ENCODE measurements around the gene REM2.
"Not testable (repeated sequence)": the region's sequence is repeated elsewhere in the genome, so short reads cannot be mapped to it uniquely, and the experiment has no call there.

The REM2 gene

DNA sequence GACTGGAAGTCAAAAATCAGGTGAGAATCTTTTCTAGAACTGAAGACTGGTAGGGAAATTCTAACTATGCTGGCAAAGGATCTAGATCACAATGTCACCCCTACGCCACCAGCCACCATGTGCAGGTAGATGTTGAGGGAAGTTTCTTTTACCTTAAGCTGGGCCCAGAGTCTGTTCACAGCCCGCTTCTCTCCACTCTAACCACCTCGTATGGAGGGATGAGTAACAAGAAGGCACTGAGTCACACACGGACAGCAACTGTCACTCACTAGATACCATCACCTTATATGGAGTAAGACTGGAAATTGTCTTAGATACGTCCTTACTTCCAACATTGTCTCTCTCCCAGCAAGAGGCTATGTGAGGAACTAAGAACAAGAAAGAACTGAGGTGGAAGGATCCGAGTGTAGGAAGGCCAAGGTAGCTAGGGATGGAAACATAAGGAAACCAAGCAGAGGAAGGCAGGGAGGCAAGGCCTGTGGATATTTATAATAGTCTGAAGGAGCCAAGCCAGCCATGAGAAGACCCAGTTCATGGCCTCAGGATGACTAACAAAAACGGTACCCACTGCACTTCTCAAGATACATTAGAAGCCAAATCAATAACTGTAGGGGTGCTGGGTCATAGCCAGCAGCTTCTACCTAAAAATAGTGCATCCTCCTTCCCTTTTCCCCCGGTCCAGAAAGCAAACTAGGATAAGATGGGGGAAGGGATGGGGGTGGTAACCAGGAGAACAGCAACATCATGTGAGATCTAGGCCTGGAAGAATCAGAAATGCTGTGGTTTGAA, 15.5 kb downstream of the REM2 start:
- peak; percentile 92 for DNase-seq

- peak; percentile 80 for DNase-seq
These were observed 17.2 kb downstream of the REM2 start for GRCh38 chr14:22900081-22900799.

DNA sequence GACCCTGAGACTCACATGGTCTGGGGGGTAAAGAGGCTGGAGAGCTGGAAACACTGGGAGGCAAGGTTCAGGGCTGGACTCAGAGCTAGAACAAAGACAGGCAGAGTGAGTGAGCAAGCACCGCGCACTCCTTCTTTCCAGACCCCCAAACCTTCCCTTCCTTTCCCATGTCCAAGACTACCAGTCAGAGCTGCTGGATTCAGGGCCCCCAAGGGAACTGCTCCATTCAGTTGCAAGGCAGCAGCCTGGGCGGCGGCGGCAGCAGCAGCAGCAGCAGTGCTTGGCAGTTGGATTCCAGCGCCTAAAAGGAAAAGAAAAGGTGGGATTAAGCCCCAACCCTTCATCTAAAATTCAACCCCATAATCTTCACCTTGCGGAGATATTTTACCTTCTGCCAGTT, 18.8 kb downstream of the REM2 start:
- no peak for DNase-seq

DNA sequence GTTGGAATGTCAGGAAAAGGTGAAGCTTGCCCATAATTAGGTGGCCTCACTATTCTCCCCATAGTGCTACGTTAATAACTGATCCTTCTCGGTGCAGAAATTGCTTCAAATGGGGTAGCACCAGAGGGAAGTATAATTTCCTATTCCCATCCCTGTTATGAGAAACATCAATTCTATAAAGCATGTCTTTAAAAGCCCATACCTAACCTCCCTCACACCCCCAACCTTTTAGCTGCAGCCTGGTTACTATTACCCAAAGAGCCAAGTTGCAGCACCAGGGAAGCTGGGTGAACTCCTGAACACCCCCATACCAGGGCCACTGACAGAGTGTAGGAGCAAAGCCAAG, 20.7 kb downstream of the REM2 start:
- no peak for DNase-seq

GRCh38 chr14:22905627-22906026, 22.6 kb downstream of the REM2 start:
- no peak for DNase-seq

DNA sequence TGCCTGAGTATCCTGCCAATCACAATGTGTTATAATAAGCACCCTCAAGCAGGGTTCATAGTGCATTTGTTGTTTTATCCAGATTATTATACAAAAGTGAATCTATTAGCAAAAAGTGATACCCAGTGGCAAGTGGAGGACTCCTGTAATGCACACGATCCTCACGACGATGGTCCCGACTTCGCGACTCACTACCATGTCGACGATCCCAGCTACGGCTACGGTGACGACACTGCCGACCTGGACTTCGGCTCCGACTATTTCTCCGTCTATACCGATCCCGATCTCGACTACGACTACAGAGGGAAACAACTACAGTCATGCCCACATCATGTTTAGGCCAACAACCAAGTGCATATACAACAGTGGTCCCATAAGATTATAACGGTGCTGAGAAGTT, 23.1 kb downstream of the REM2 start:
- no peak for DNase-seq

GRCh38 chr14:22907429-22907828, 24.4 kb downstream of the REM2 start:
- no peak for DNase-seq

DNA sequence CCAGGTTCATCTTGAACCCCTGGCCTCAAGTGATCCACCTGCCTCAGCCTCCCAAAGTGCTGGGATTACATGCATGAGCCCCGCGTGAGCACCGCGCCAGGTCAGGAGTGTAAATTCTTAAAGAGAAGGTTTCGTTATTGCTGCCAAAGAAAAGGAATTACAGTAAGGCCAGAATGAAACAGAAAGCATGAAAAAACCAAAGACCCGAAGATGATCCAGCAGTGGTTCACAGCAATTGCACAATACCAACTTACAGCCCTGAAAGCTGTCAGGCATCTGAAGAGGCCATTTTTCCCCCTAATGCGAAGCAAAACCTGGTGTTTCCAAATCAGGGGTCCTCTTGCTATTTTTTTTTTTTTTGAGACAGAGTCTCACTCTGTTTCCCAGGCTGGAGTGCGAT, 25.6 kb downstream of the REM2 start:
- no peak for DNase-seq

DNA sequence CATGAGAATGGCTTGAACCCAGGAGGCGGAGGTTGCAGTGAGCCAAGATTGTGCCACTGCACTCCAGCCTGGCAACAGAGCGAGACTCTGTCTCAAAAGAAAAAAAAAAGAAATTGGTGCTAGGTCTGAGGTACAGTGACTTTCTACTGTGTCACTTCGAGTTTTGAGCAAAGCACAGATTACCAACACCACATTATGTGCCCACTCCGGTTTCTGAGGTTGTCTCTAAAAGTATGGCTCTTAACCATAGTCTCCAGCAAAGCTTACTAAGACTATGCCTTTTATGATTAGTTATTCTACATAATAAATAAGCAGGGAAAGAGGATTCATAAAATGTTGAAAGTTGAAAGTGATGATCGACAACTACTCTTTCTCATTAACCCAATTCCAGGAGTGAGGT, 27.9 kb downstream of the REM2 start:
- no peak for DNase-seq

DNA sequence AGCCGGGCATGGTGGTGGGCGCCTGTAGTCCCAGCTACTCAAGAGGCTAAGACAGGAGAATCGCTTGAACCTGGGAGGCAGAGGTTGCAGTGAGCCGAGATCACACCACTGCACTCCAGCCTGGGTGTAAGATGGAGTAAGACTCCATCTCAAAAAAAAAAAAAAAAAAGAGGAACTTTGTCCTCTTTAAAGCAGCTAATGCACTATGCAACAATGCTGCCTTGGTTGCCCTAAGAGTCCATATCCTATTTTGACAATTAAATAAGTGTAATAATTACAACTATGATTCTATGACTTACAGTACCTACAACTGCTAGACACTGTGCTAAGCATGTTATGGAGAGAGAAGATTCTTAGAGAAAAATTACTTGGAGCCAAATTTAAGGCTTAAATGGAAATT, 31.8 kb downstream of the REM2 start:
- DNase-seq, result not testable (repeated sequence)

- DNase-seq, result no peak
These were observed 33.0 kb downstream of the REM2 start for GRCh38 chr14:22915886-22916521.

GRCh38 chr14:22918804-22919600, 36.0 kb downstream of the REM2 start, which contains the start of gene RBM23:
Gene RBM23 (minus strand): TSS chr14:22919149.
- peak; percentile 100 for DNase-seq

DNA sequence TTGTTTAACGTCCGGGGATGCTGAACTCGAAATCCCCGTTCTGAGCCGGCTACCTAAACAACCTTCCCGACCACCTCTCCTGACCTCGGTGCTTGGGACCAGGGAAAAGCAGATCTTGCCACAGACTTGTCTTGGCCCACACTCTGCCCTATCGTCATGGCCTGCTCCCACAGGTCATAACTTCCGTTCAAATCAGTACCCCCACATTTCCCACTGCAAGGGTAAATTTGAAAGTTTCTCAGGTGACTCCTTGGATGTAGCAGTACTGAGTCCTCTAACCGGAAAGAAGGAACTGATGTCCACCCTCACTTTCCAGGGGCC, 36.5 kb downstream of the REM2 start:
- no peak for DNase-seq

GRCh38 chr14:22920697-22921096, 37.7 kb downstream of the REM2 start:
- DNase-seq, result no peak

GRCh38 chr14:22922294-22922693, 39.3 kb downstream of the REM2 start:
- no peak for DNase-seq

DNA sequence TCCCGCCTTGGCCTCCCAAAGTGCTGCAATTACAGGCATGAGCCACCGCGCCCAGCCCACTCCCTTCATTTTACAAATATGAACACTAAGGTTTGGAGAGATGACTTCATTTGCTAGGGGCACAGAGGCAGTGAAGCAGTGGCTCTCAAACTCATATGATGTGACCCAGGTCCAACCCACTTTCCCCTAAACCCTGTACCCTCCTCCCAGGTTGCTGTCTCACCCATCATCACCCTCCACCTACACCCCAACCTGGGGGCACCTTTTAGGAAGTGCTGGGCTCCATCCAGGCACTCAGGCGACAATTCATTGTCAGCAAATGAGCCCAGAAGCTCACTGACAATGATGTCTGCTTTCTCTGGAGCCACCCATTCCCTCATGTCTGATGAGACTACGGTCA, 40.7 kb downstream of the REM2 start:
- DNase-seq, result no peak

DNA sequence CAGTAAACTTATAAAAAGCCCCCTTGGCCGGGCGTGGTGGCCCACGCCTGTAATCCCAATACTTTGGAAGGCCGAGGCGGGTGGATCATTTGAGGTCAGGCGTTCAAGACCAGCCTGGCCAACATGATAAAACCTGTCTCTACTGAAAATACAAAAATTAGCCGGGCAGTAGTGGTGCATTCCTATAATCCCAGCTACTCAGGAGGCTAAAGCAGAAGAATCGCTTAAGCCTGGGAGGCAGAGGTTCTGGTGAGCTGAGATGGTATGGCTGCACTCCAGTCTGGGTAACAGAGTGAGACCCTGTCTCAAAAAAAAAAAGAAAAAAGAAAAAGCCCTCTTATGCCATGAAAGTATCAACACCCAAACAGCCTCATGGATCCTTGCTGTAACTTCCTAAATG, 42.5 kb downstream of the REM2 start:
- no peak for DNase-seq

DNA sequence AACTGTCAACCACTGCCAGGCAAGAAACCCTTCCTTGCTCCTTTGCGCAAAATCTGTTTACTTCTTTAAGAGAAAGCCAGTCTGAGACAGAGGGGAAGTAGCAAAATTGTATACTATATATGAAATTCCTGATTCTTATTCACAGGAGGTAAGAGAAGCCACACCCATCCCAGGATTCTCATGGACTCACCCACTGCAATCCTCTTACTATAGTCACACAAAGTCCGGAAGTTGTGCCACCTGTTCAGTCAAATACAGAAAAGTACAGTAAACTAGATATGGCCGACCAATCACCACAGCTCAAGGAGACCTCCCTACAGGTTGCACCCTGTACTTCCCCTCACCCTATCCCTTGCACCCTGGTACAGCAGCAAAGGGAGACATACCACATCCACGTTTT, 43.3 kb downstream of the REM2 start:
- DNase-seq, result peak; percentile 9

- no peak for DNase-seq
These were observed 45.4 kb downstream of the REM2 start for GRCh38 chr14:22928237-22929103.

DNA sequence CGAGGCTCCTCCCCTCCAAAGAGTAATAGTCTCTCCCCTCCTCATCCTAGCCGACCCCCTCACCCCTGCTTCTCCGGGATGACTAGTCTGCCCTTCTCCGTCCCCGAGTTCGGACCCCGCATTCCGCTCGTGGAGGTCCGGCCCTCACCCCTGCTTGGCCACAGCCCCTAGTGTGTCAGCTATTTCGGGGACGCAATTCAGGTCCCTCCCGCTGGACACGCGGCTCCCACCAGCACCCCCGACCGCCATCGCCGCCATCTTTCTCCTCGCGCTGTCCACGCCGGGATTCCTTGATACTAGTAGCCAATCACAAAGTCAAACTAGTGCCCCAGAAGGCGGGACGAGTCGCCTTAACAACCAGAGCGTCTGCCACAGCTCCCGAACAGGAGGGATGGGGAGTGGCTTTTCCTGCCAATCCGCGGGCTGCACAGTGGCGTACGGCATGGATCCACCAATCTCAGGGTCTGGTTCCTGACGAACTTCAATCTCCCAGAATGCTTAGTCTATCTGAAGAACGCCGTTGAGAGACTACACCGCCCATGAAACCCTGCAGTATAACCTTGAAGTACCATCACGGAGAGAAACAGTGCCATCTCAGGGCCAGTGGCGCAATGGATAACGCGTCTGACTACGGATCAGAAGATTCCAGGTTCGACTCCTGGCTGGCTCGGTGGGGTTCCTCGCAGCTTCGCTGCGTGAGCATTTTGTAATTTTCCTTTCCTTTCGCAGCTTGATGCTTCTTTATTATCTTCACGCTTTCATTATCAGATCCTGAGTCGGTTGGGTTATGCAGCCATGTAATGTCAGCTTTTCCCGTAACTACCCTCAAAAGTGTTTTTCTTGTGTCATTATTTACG, 46.3 kb downstream of the REM2 start, which contains the start of gene PRMT5:
Gene PRMT5 (minus strand): TSS at position 273 of the 857 bp plus-strand sequence. CDS start 15 bp downstream, at position 258.
- DNase-seq, result peak; percentile 100

DNA sequence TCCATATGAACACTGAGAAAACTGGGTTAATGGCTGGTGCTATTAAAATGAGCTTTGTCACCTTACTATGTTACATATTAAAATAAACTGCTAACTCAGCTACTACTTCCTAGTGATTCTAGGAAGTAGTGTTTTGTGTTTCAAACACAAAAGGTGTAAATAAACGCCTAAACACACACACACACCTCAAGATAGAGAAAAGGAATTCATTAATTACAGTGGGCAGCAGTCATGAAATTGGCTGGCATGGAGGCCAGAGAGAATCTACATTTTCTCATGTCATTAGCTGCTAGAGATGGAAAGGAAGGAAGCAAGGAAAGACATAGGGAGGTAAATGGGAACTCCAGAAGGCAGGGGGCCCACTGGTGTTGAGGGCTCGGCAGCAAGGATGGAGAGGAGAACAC, 46.9 kb downstream of the REM2 start:
- DNase-seq, result no peak

All from fibroblast of skin of back (primary cell).